HepG2 (cell line): ENCODE measurements around the gene PCSK6. TPM values are rescaled to one million over a fixed set of nuclear protein-coding genes. Genes with fewer than 3 reads are reported as not detected.

Source experiments
- ATF1 ChIP-seq: IDR thresholded peaks from 2 replicates; pipeline ENCODE4 v1.6.1; 2016; ENCODE audit warnings: mild to moderate bottlenecking, control low read depth
- CBFB ChIP-seq: sonication (generic); formaldehyde crosslinking; IDR thresholded peaks from 2 replicates; pipeline ENCODE4 v1.4.0; 2020; ENCODE audit warnings: missing genetic modification reagents
- CEBPG ChIP-seq: IDR thresholded peaks from 2 replicates; pipeline ENCODE4 v1.6.1; 2016
- E2F2 ChIP-seq: sonication (generic); formaldehyde crosslinking; IDR thresholded peaks from 2 replicates; pipeline ENCODE4 v1.4.0; 2020; ENCODE audit warnings: missing genetic modification reagents, borderline replicate concordance
- ETV5 ChIP-seq: IDR thresholded peaks from 2 replicates; pipeline ENCODE4 v1.6.1; 2018; ENCODE audit warnings: missing biosample characterization, missing genetic modification reagents, inconsistent platforms, borderline replicate concordance
- FOXP1 ChIP-seq, 2 experiments: fragments of 450-650 bp in 1 of 2; IDR thresholded peaks; 2 replicates each; pipeline ENCODE4 v1.6.1; 2017 to 2018; ENCODE audit warnings: antibody characterized with exemption in 1 of 2
- GTF3A ChIP-seq: sonication (generic); formaldehyde crosslinking; conservative IDR thresholded peaks from 2 replicates; pipeline ENCODE4 v1.4.0; 2020; ENCODE audit warnings: mild to moderate bottlenecking, missing genetic modification reagents
- KDM3A ChIP-seq: IDR thresholded peaks from 2 replicates; pipeline ENCODE4 v1.6.1; 2018; ENCODE audit warnings: low read depth, missing compliant biosample characterization
- MLLT10 ChIP-seq: sonication (generic); formaldehyde crosslinking; IDR thresholded peaks from 2 replicates; pipeline ENCODE4 v1.4.0; 2020; ENCODE audit warnings: missing genetic modification reagents
- MXI1 ChIP-seq: IDR thresholded peaks from 3 replicates; pipeline ENCODE4 v1.6.1; 2012; ENCODE audit warnings: low read depth, low read length, inconsistent platforms, borderline replicate concordance
- NFKB2 ChIP-seq: sonication (generic); formaldehyde crosslinking; IDR thresholded peaks from 2 replicates; pipeline ENCODE4 v1.4.0; 2020; ENCODE audit warnings: missing genetic modification reagents, borderline replicate concordance
- PRDM10 ChIP-seq: sonication (generic); formaldehyde crosslinking; IDR thresholded peaks from 2 replicates; pipeline ENCODE4 v1.4.0; 2020; ENCODE audit warnings: low read depth, missing genetic modification reagents
- RFX1 ChIP-seq: fragments of 450-650 bp; IDR thresholded peaks from 2 replicates; pipeline ENCODE4 v1.6.1; 2017
- SAP130 ChIP-seq: IDR thresholded peaks from 2 replicates; pipeline ENCODE4 v1.6.1; 2016; ENCODE audit warnings: low read depth
- SRY ChIP-seq: sonication (generic); formaldehyde crosslinking; IDR thresholded peaks from 2 replicates; pipeline ENCODE4 v1.8.0; 2022; ENCODE audit warnings: mild to moderate bottlenecking, missing genetic modification reagents
- THAP8 ChIP-seq: sonication (generic); formaldehyde crosslinking; IDR thresholded peaks from 2 replicates; pipeline ENCODE4 v1.5.1; 2020; ENCODE audit warnings: missing genetic modification reagents, mild to moderate bottlenecking, borderline replicate concordance
- ZBTB43 ChIP-seq: sonication (generic); formaldehyde crosslinking; conservative IDR thresholded peaks from 2 replicates; pipeline ENCODE4 v1.4.0; 2020; ENCODE audit warnings: missing genetic modification reagents
- ZFY ChIP-seq: sonication (generic); formaldehyde crosslinking; IDR thresholded peaks from 2 replicates; pipeline ENCODE4 v1.4.0; 2020; ENCODE audit warnings: missing genetic modification reagents
- ZNF138 ChIP-seq: sonication (generic); formaldehyde crosslinking; IDR thresholded peaks from 2 replicates; pipeline ENCODE4 v1.5.0; 2020; ENCODE audit warnings: mild to moderate bottlenecking, low read depth, missing genetic modification reagents
- ZNF317 ChIP-seq: sonication (generic); formaldehyde crosslinking; IDR thresholded peaks from 2 replicates; pipeline ENCODE4 v1.5.0; 2020; ENCODE audit warnings: mild to moderate bottlenecking, missing genetic modification reagents
- ZNF331 ChIP-seq: sonication (generic); formaldehyde crosslinking; IDR thresholded peaks from 2 replicates; pipeline ENCODE4 v1.4.0; 2020; ENCODE audit warnings: missing genetic modification reagents
- ZNF562 ChIP-seq: sonication (generic); formaldehyde crosslinking; IDR thresholded peaks from 2 replicates; pipeline ENCODE4 v1.8.0; 2022; ENCODE audit warnings: missing genetic modification reagents, borderline replicate concordance
- ZNF619 ChIP-seq: sonication (generic); formaldehyde crosslinking; IDR thresholded peaks from 2 replicates; pipeline ENCODE4 v1.4.0; 2020; ENCODE audit warnings: mild to moderate bottlenecking, missing genetic modification reagents
- ZNF709 ChIP-seq: sonication (generic); formaldehyde crosslinking; IDR thresholded peaks from 2 replicates; pipeline ENCODE4 v1.5.0; 2020; ENCODE audit warnings: mild to moderate bottlenecking, missing genetic modification reagents
- ZNF768 ChIP-seq: sonication (generic); formaldehyde crosslinking; IDR thresholded peaks from 2 replicates; pipeline ENCODE4 v1.4.0; 2020; ENCODE audit warnings: missing genetic modification reagents
- polyA plus RNA-seq, 8 experiments: library from polyadenylated mRNA; depleted of rRNA in 3 of 8; stranded (reverse) in 7 of 8; unstranded in 1 of 8; fragments of >200 nt; fragmentation: Illumina TruSeq in 4 of 8; extraction: Trizol in 4 of 8; gene quantifications; 2 replicates each; pipeline versions ENCODE4 v1.2.1 to v1.2.3, GENCODE V29; 2011 to 2016; ENCODE audit warnings: low read depth in 4 of 8, missing spikeins in 1 of 8, mixed read lengths in 1 of 8; ENCODE audit not compliant: insufficient read depth in 1 of 8
- total RNA-seq, 5 experiments: library from RNA; depleted of rRNA; stranded (reverse); fragments of >200 nt; fragmentation: Illumina TruSeq; extraction: Trizol; gene quantifications; 2 replicates each; pipeline ENCODE4 v1.2.3, GENCODE V29; 2016; ENCODE audit warnings: low read depth in 1 of 5

The PCSK6 gene
- total and polyA plus RNA-seq, 2 of the 13 experiments (the other 11 are each of a cell fraction or from before 2014, with no cell fraction given) = 56.5 to 155 TPM

- TF ChIP-seq THAP8 (CRISPR knock-in tag) (0 out of 2 replicates have a peak, but pooled peaks have one; percentile 6), ZNF768 (CRISPR knock-in tag) (no peak), FOXP1 (IDR thresholded peaks at IDR 0.05) (no peak), FOXP1 (CRISPR knock-in tag; IDR thresholded peaks at IDR 0.05) (peak; percentile 58; the same call in 1 of the 2 replicates), CEBPG (no peak), ZNF619 (no peak), NFKB2 (no peak), MXI1 (no peak), CBFB (CRISPR knock-in tag) (0 out of 2 replicates have a peak, but pooled peaks have one; percentile 8), PRDM10 (CRISPR knock-in tag) (peak; percentile 27; the same call in 1 of the 2 replicates), ZBTB43 (CRISPR knock-in tag) (0 out of 2 replicates have a peak, but pooled peaks have one; percentile 27), ZNF331 (no peak), E2F2 (CRISPR knock-in tag) (no peak), KDM3A (0 out of 2 replicates have a peak, but pooled peaks have one; percentile 41), SAP130 (no peak), ZNF317 (CRISPR knock-in tag) (no peak), ATF1 (CRISPR knock-in tag) (no peak), ZFY (CRISPR knock-in tag) (no peak; the same call in 1 of the 2 replicates), RFX1 (no peak), ZNF138 (no peak), ETV5 (CRISPR knock-in tag) (no peak), SRY (CRISPR knock-in tag) (no peak), MLLT10 (no peak), ZNF562 (no peak), ZNF709 (no peak), GTF3A (no peak)
Observed at GRCh38 chr15:101437618-101438481, 51.7 kb downstream of the PCSK6 start (continued).
